NCI-H510A (cell line): Measurements from ENCODE around the gene TPT1.
"Not testable (repeated sequence)": the region's sequence is repeated elsewhere in the genome, so short reads cannot be mapped to it uniquely, and the experiment has no call there.

Experiments
- DNase-seq: peaks from one replicate; lab custom pipeline; 2025; lab: John Stamatoyannopoulos, UW

TPT1 gene

GRCh38 chr13:45367358-45367757 is 26.4 kb upstream of the TPT1 start:
- no peak for DNase-seq

GRCh38 chr13:45365558-45365885 is 24.5 kb upstream of the TPT1 start:
- DNase-seq: no peak

- DNase-seq: no peak
These were observed 24.0 kb upstream of the TPT1 start for GRCh38 chr13:45364876-45365557.

- DNase-seq: no peak
These were observed 22.0 kb upstream of the TPT1 start for GRCh38 chr13:45362939-45363338.

- no peak for DNase-seq
These were observed 20.7 kb upstream of the TPT1 start for GRCh38 chr13:45361596-45362206.

GRCh38 chr13:45356966-45357672 is 16.1 kb upstream of the TPT1 start:
- DNase-seq: no peak

GRCh38 chr13:45353895-45354294 is 12.9 kb upstream of the TPT1 start:
- DNase-seq: no peak

GRCh38 chr13:45352031-45352430 is 11.0 kb upstream of the TPT1 start:
- no peak for DNase-seq

GRCh38 chr13:45350152-45350551 is 9.2 kb upstream of the TPT1 start:
- DNase-seq: no peak

- DNase-seq: no peak
These were observed 8.5 kb upstream of the TPT1 start for GRCh38 chr13:45349438-45349837.

GRCh38 chr13:45344064-45344463 is 3.1 kb upstream of the TPT1 start:
- not testable (repeated sequence) for DNase-seq

- not testable (repeated sequence) for DNase-seq
These were observed 2.1 kb upstream of the TPT1 start for GRCh38 chr13:45343102-45343501.

GRCh38 chr13:45342668-45343067 is 1.7 kb upstream of the TPT1 start:
- DNase-seq: not testable (repeated sequence)

GRCh38 chr13:45341799-45342500 is 967 bp upstream of the TPT1 start:
- no peak for DNase-seq

- DNase-seq: peak; percentile 21
These were observed 455 bp downstream of the TPT1 start for GRCh38 chr13:45340422-45341033.

- no peak for DNase-seq
These were observed 1.1 kb downstream of the TPT1 start for GRCh38 chr13:45339867-45340266.

GRCh38 chr13:45339399-45339798 is 1.6 kb downstream of the TPT1 start:
- no peak for DNase-seq

GRCh38 chr13:45337803-45338202 is 3.2 kb downstream of the TPT1 start:
- no peak for DNase-seq

GRCh38 chr13:45337395-45337794 is 3.6 kb downstream of the TPT1 start:
- DNase-seq: no peak

GRCh38 chr13:45336025-45336800 is 4.8 kb downstream of the TPT1 start:
- no peak for DNase-seq

GRCh38 chr13:45335397-45336024 is 5.5 kb downstream of the TPT1 start:
- no peak for DNase-seq
